Measurements from ENCODE around the gene SHROOM3. TPM values are rescaled to one million over a fixed set of nuclear protein-coding genes. Genes with fewer than 3 reads are reported as not detected.

Gene SHROOM3
- total RNA-seq, 4 donors from 2014 or later = 44.4 to 101 (median 88.5) TPM

DNA sequence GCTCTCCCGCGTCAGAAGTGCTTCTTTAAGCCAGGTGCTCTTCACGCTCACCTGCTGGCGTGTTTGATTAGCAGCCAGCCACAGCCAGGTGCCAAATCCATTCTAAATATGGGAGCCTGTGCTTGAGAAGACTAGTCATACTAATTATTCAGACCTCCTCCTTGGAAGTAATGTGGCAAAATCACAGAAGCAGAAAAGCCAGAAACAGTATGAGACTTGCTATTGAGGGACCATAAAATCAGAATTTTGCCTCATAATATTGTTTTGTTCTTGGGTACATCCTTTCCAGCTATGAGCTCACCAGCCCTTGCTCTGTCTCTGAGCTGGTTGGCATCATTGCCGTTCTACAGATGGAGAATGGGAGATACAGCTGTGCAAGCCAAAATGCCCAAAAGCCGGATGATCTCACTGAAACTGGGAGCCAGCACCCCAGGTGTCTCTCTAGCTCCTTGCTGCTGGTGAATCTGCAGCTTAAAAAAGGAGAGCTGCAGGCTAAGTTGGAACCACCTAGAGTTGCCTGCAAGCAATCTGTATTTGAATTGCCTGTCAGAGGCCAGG is 205.4 kb downstream of the SHROOM3 start:
- intact Hi-C loops (cut with DNase I) = no loop called here
- Histone ChIP-seq H3K4me1 (no peaks in the 10 kb centered on the region), H3K27me3 (no peaks in the 10 kb centered on the region), H3K36me3 (no peaks in the 10 kb centered on the region), H3K27ac (replicated peaks in 1 of 4) (no peak overlapping the region), H3K4me3 (no peak overlapping the region), H3K9me3 (no peaks in the 10 kb centered on the region)
- no peak for DNase-seq (ENCODE audit: extremely low spot score)
- no peak for TF ChIP-seq EP300 (IDR thresholded peaks at IDR 0.05)
- TF ChIP-seq, protein P1, sequence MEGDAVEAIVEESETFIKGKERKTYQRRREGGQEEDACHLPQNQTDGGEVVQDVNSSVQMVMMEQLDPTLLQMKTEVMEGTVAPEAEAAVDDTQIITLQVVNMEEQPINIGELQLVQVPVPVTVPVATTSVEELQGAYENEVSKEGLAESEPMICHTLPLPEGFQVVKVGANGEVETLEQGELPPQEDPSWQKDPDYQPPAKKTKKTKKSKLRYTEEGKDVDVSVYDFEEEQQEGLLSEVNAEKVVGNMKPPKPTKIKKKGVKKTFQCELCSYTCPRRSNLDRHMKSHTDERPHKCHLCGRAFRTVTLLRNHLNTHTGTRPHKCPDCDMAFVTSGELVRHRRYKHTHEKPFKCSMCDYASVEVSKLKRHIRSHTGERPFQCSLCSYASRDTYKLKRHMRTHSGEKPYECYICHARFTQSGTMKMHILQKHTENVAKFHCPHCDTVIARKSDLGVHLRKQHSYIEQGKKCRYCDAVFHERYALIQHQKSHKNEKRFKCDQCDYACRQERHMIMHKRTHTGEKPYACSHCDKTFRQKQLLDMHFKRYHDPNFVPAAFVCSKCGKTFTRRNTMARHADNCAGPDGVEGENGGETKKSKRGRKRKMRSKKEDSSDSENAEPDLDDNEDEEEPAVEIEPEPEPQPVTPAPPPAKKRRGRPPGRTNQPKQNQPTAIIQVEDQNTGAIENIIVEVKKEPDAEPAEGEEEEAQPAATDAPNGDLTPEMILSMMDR (IDR thresholded peaks at IDR 0.05) = no peak
- 87% methylated on average over 6 of the region's 6 CpGs for WGBS

DNA sequence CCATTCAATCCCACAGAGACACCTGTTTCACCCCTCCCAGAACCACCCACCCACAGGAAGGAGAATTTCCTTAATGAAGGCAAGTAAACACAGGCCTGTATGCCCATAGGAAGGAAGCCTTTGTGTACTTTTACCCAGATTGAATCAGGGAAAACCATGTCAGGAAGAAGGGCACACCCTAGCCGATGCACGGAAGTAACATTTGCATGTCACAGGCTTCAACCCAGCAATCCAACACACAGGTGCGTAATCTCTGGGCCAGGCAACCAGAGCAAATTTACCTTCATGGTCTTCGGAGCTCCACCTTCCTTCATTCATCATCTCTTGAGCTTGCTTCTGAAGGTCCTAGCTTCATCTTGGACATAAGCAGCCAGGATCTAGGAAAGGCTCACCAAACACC is 206.3 kb downstream of the SHROOM3 start:
- DNase-seq (ENCODE audit: extremely low spot score) = no peak
- TF ChIP-seq EP300 (IDR thresholded peaks at IDR 0.05) (no peak), POLR2A (IDR thresholded peaks at IDR 0.05; ENCODE audit: low read depth) (no peak), POLR2AphosphoS5 (IDR thresholded peaks at IDR 0.05) (no peak)
- TF ChIP-seq, protein P1 (IDR thresholded peaks at IDR 0.05) = no peak
- no peak overlapping the region for H3K27ac ChIP-seq (replicated peaks in 1 of 4)
- H3K4me3 ChIP-seq = no peak overlapping the region
- intact Hi-C loops (cut with DNase I) = no loop called here
- no peaks in the 10 kb centered on the region for H3K27me3 ChIP-seq
- H3K4me1 ChIP-seq = no peaks in the 10 kb centered on the region
- H3K9me3 ChIP-seq = no peaks in the 10 kb centered on the region
- H3K36me3 ChIP-seq = no peaks in the 10 kb centered on the region
- 94% methylated on average over 4 of the region's 4 CpGs for WGBS

DNA sequence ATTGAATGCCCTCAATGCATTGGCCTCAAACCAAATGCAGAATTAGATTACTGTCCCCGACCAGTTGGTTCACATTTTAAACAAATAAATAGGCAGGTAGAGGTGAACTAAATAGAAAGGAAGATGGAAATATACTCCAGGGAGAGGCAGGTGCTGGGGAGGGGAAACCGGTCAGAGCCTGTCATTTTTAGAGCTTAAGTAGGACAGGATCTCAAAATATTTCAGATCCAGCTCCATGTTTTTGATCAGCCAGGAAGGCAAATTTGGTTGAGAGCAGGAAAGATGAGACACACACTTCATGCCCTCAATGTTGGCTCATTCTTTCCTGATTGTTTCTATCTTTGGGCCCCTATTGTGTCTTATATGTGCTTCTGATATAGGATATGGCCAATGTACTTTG is 206.7 kb downstream of the SHROOM3 start:
- H3K36me3 ChIP-seq = no peaks in the 10 kb centered on the region
- no peaks in the 10 kb centered on the region for H3K9me3 ChIP-seq
- no peaks in the 10 kb centered on the region for H3K4me1 ChIP-seq
- no peak overlapping the region for H3K27ac ChIP-seq (replicated peaks in 1 of 4)
- no peak overlapping the region for H3K4me3 ChIP-seq
- TF ChIP-seq, protein P1 (IDR thresholded peaks at IDR 0.05) = no peak
- TF ChIP-seq EP300 (IDR thresholded peaks at IDR 0.05) = no peak
- TF ChIP-seq POLR2AphosphoS5 (IDR thresholded peaks at IDR 0.05) = no peak
- no peak for TF ChIP-seq POLR2A (IDR thresholded peaks at IDR 0.05; ENCODE audit: low read depth)
- no peaks in the 10 kb centered on the region for H3K27me3 ChIP-seq
- DNase-seq (ENCODE audit: extremely low spot score) = no peak
- intact Hi-C loops (cut with DNase I) = no loop called here
- 83% methylated on average over 2 of the region's 2 CpGs for WGBS

DNA sequence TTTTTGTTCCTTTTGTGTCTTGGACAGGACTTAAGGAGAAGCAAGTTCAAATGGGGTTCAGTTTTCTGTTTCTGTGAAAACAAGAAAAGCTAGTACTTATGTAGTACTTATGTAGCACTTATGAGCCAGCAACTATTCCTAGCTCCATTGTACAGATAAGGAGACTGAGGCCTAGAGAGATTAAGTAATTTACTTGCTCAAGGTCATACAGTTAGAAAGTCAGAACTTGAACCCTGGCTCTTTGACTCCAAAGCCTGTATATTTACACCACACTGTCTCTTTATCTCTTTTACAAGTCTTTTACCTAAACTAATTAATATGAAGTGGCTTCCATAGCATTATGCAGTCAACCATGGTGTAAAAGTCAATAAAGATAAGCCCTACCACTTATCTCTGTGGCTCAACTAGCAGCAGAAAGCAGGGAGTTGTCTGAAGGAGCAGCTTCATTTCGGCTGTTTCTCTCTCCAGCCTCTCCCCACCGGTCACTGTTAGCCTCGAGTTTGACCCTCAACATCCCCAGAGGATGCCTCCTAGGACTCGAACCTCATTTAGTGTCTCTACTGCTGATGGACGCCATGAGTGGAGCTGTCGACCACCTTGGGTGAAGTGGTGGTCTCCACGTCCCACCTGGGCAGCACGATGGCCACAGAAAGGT is 209.9 kb downstream of the SHROOM3 start:
- H3K4me3 ChIP-seq = no peak overlapping the region
- no peak for DNase-seq (ENCODE audit: extremely low spot score)
- intact Hi-C loops (cut with DNase I) = no loop called here
- H3K9me3 ChIP-seq = no peaks in the 10 kb centered on the region
- no peak overlapping the region for H3K27ac ChIP-seq (replicated peaks in 1 of 4)
- 73% methylated on average over 8 of the region's 8 CpGs for WGBS
- H3K27me3 ChIP-seq = no peaks in the 10 kb centered on the region
- TF ChIP-seq POLR2AphosphoS5 (IDR thresholded peaks at IDR 0.05) (no peak), POLR2A (IDR thresholded peaks at IDR 0.05; ENCODE audit: low read depth) (no peak), EP300 (IDR thresholded peaks at IDR 0.05) (no peak)
- TF ChIP-seq, protein P1 (IDR thresholded peaks at IDR 0.05) = no peak
- H3K4me1 ChIP-seq = no peaks in the 10 kb centered on the region
- no peaks in the 10 kb centered on the region for H3K36me3 ChIP-seq

DNA sequence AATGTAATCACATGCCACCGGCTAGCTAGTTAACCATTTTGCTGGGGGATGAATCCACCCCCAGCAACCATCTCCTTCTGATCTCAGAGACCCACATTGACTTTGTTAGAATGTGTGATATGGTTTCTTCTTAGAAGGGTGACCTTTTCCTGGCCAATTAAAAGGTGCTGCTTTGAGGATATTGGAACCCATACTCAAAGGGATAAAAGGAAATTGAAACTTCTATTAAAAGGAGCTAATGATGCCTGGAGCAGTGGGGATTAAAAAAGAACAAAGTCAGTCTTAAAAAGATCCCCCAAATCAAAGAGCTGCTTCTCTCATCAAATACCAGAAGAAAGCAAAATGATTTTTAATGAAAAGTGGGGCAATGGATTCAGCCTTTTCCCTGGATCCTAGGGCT is 214.1 kb downstream of the SHROOM3 start:
- no peak for DNase-seq (ENCODE audit: extremely low spot score)
- intact Hi-C loops (cut with DNase I) = no loop called here
- no peaks in the 10 kb centered on the region for H3K9me3 ChIP-seq

More for the DNA sequence above, 214.1 kb downstream of the SHROOM3 start:
- WGBS = 88% methylated on average over 1 of the region's 1 CpG
- Histone ChIP-seq H3K27me3 (no peaks in the 10 kb centered on the region), H3K4me1 (no peaks in the 10 kb centered on the region), H3K4me3 (no peak overlapping the region), H3K27ac (replicated peaks in 1 of 4) (no peak overlapping the region), H3K36me3 (no peaks in the 10 kb centered on the region)
- TF ChIP-seq, protein P1 (IDR thresholded peaks at IDR 0.05) = no peak
- TF ChIP-seq EP300 (IDR thresholded peaks at IDR 0.05) (no peak), POLR2AphosphoS5 (IDR thresholded peaks at IDR 0.05) (no peak), POLR2A (IDR thresholded peaks at IDR 0.05; ENCODE audit: low read depth) (no peak)

Measured in esophagus muscularis mucosa (tissue), 4 donors.